ENCODE results near the gene SAP30BP.

The SAP30BP gene

GRCh38 chr17:75731086-75731715, 64.1 kb downstream of the SAP30BP start:
- Histone ChIP-seq H3K27me3 (peaks cover 0 to 9% of the 10 kb centered on the region in 2 donors), H3K27ac (no peak overlapping the region), H3K4me3 (no peak overlapping the region), H3K36me3 (peaks cover 0 to 85% (median 0%) of the 10 kb centered on the region in 3 donors), H3K4me1 (no peaks in the 10 kb centered on the region), H3K9me3 (no peaks in the 10 kb centered on the region)
- TF ChIP-seq, protein P1, sequence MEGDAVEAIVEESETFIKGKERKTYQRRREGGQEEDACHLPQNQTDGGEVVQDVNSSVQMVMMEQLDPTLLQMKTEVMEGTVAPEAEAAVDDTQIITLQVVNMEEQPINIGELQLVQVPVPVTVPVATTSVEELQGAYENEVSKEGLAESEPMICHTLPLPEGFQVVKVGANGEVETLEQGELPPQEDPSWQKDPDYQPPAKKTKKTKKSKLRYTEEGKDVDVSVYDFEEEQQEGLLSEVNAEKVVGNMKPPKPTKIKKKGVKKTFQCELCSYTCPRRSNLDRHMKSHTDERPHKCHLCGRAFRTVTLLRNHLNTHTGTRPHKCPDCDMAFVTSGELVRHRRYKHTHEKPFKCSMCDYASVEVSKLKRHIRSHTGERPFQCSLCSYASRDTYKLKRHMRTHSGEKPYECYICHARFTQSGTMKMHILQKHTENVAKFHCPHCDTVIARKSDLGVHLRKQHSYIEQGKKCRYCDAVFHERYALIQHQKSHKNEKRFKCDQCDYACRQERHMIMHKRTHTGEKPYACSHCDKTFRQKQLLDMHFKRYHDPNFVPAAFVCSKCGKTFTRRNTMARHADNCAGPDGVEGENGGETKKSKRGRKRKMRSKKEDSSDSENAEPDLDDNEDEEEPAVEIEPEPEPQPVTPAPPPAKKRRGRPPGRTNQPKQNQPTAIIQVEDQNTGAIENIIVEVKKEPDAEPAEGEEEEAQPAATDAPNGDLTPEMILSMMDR (IDR thresholded peaks at IDR 0.05) = no peak
- intact Hi-C loops (cut with DNase I; ENCODE audit: low total_unique reads) = no loop called here
- no peak for DNase-seq

DNA sequence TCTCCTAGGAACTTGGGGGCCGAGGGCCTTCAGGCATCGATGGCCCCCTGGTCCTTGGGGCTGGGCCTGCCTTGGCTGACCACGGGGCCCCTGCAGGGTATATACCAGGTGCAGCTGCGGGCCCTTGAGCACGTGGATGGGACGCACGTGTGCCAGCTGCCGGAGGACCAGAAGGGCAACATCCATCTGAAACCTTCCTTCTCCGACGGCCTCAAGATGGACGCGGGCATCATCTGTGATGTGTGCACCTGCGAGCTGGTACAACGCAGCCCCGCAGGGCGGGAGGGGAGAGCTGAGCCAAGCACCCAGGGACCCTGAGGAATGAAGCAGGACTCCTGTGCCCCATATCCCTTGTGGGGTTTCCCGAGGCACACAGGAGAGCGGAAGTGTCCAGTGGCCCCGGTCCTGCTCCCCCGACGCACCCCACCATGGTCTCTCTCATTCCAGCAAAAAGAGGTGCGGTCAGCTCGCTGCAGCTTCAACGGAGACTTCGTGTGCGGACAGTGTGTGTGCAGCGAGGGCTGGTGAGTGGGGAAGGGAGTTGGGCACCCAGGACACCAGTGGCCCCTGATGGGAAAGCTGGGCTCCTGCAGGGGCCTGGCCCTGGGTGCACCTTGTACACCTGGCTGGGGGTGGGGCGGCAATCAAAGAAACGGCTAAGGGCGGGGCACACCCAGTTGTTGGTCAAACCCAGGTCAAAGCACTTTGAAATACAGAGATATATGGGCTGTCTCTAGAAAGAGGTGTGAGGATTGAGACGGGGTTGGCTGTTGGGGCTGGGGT, 64.8 kb downstream of the SAP30BP start:
- Histone ChIP-seq H3K4me3 (no peak overlapping the region), H3K36me3 (peaks cover 0 to 88% (median 0%) of the 10 kb centered on the region in 3 donors), H3K27me3 (peaks cover 0 to 7% of the 10 kb centered on the region in 2 donors), H3K27ac (no peak overlapping the region), H3K4me1 (no peaks in the 10 kb centered on the region), H3K9me3 (no peaks in the 10 kb centered on the region)
- TF ChIP-seq, protein P1 (IDR thresholded peaks at IDR 0.05) = no peak
- no peak for DNase-seq
- intact Hi-C loops (cut with DNase I; ENCODE audit: low total_unique reads) = no loop called here

GRCh38 chr17:75733471-75733870, 66.3 kb downstream of the SAP30BP start:
- no peaks in the 10 kb centered on the region for H3K9me3 ChIP-seq
- no peak overlapping the region for H3K27ac ChIP-seq
- peaks cover 0 to 86% (median 0%) of the 10 kb centered on the region in 3 donors for H3K36me3 ChIP-seq
- H3K27me3 ChIP-seq = peaks cover 0 to 13% of the 10 kb centered on the region in 2 donors
- no peak overlapping the region for H3K4me3 ChIP-seq
- TF ChIP-seq, protein P1 (IDR thresholded peaks at IDR 0.05) = no peak
- no peaks in the 10 kb centered on the region for H3K4me1 ChIP-seq
- intact Hi-C loops (cut with DNase I; ENCODE audit: low total_unique reads) = no loop called here
- DNase-seq = no peak

- Histone ChIP-seq H3K27me3 (peaks cover 0 to 16% of the 10 kb centered on the region in 2 donors), H3K27ac (no peak overlapping the region), H3K4me3 (no peak overlapping the region), H3K36me3 (peaks cover 0 to 82% (median 0%) of the 10 kb centered on the region in 3 donors), H3K4me1 (no peaks in the 10 kb centered on the region), H3K9me3 (no peaks in the 10 kb centered on the region)
- TF ChIP-seq, protein P1 (IDR thresholded peaks at IDR 0.05) = no peak
- intact Hi-C loops (cut with DNase I; ENCODE audit: low total_unique reads) = no loop called here
- no peak for DNase-seq
Observed at GRCh38 chr17:75734674-75735294, 67.6 kb downstream of the SAP30BP start.

GRCh38 chr17:75736173-75736835, 69.2 kb downstream of the SAP30BP start:
- Histone ChIP-seq H3K4me3 (no peak overlapping the region), H3K36me3 (peaks cover 0 to 82% (median 0%) of the 10 kb centered on the region in 3 donors), H3K27me3 (peaks cover 0 to 19% of the 10 kb centered on the region in 2 donors), H3K27ac (no peak overlapping the region), H3K4me1 (no peaks in the 10 kb centered on the region), H3K9me3 (no peaks in the 10 kb centered on the region)
- intact Hi-C loops (cut with DNase I; ENCODE audit: low total_unique reads) = no loop called here
- TF ChIP-seq, protein P1 (IDR thresholded peaks at IDR 0.05) = no peak
- no peak for DNase-seq

All from tibial artery (tissue), 4 donors.